IMR-90 (cell line): ENCODE measurements around the gene MTG1. TPM values are rescaled to one million over a fixed set of nuclear protein-coding genes. Genes with fewer than 3 reads are reported as not detected.

Source experiments
- ATAC-seq: fragments of 200-7000 bp; cut with Tn5 transposase; 2 replicates; pipeline ENCODE4 v1.9.1; 2020; ENCODE audit warnings: low read depth, mild to moderate bottlenecking, moderate library complexity
- BruUV-seq: library from RNA; stranded (reverse); fragments of 400-500 nt; replicated peaks from 2 replicates; lab custom pipeline; 2021; lab: Mats Ljungman, UMichigan
- CTCF ChIA-PET: fragments of 300-600 bp; formaldehyde crosslinking; extraction: SDS; loops from one replicate; lab custom pipeline; 2021; ENCODE audit warnings: antibody characterized with exemption; lab: Yijun Ruan, JAX
- POLR2A ChIA-PET: fragments of 300-600 bp; sonication (Branson Sonifier 250); formaldehyde crosslinking; loops from one replicate; lab custom pipeline; 2022; ENCODE audit warnings: antibody characterized with exemption; ENCODE audit not compliant: unreplicated experiment; lab: Charles Lee
- DNase-seq: peaks from one replicate; pipeline ENCODE4 v3.0.0; 2013
- H2AFZ ChIP-seq: replicated peaks from 2 replicates; pipeline ENCODE3; 2013; ENCODE audit warnings: low read length, mild to moderate bottlenecking; ENCODE audit not compliant: poor library complexity
- H2AK5ac ChIP-seq: 2 replicates; pipeline ENCODE4 v1.6.1; 2013; ENCODE audit warnings: low read depth, low read length, inconsistent platforms
- H2AK9ac ChIP-seq: replicated peaks from 2 replicates; pipeline ENCODE3; 2013; ENCODE audit warnings: mild to moderate bottlenecking, low read depth, low read length, moderate library complexity; ENCODE audit not compliant: poor library complexity
- H2BK120ac ChIP-seq: 2 replicates; pipeline ENCODE4 v1.6.1; 2013; ENCODE audit warnings: low read depth, low read length, inconsistent platforms
- H2BK15ac ChIP-seq: 3 replicates; pipeline ENCODE4 v1.6.1; 2013; ENCODE audit warnings: low read depth, low read length, inconsistent platforms
- H2BK20ac ChIP-seq: 2 replicates; pipeline ENCODE4 v1.6.1; 2013; ENCODE audit warnings: low read depth, mild to moderate bottlenecking, inconsistent platforms, low read length, moderate library complexity
- H2BK5ac ChIP-seq: 2 replicates; pipeline ENCODE4 v1.6.1; 2013; ENCODE audit warnings: mild to moderate bottlenecking, low read depth, low read length, inconsistent platforms; ENCODE audit not compliant: poor library complexity, severe bottlenecking
- H3K14ac ChIP-seq: replicated peaks from 2 replicates; pipeline ENCODE4 v1.6.1; 2013; ENCODE audit warnings: low read depth, low read length, inconsistent platforms
- H3K18ac ChIP-seq: 2 replicates; pipeline ENCODE4 v1.6.1; 2013; ENCODE audit warnings: low read depth, low read length, control low read depth
- H3K23ac ChIP-seq: 2 replicates; pipeline ENCODE4 v1.6.1; 2013; ENCODE audit warnings: low read depth, low read length, inconsistent platforms
- H3K27ac ChIP-seq: 2 replicates; pipeline ENCODE4 v1.5.1; 2013; ENCODE audit warnings: mild to moderate bottlenecking, control low read depth, low read length; ENCODE audit not compliant: insufficient read depth
- H3K27me3 ChIP-seq: 2 replicates; pipeline ENCODE4 v1.6.1; 2013; ENCODE audit warnings: low read length; ENCODE audit not compliant: control insufficient read depth, insufficient read depth
- H3K36me3 ChIP-seq: 2 replicates; pipeline ENCODE4 v1.6.1; 2013; ENCODE audit warnings: low read length, mixed read lengths; ENCODE audit not compliant: control insufficient read depth, insufficient read depth
- H3K4ac ChIP-seq: 2 replicates; pipeline ENCODE4 v1.6.1; 2013; ENCODE audit warnings: low read depth, low read length, inconsistent platforms
- H3K4me1 ChIP-seq: 2 replicates; pipeline ENCODE4 v1.6.1; 2013; ENCODE audit warnings: low read length, mixed read lengths; ENCODE audit not compliant: control insufficient read depth, insufficient read depth
- H3K4me2 ChIP-seq: 2 replicates; pipeline ENCODE4 v1.6.1; 2013; ENCODE audit warnings: low read depth, mild to moderate bottlenecking, control low read depth, low read length, moderate library complexity
- H3K4me3 ChIP-seq: 2 replicates; pipeline ENCODE4 v1.5.1; 2013; ENCODE audit warnings: low read depth, mild to moderate bottlenecking, control low read depth, low read length, moderate library complexity; ENCODE audit not compliant: insufficient read depth
- H3K56ac ChIP-seq: 2 replicates; pipeline ENCODE4 v1.6.1; 2013; ENCODE audit warnings: low read length, inconsistent platforms; ENCODE audit not compliant: insufficient read depth; ENCODE audit errors: extremely low read depth
- H3K79me1 ChIP-seq, 2 experiments: 2 replicates each; pipeline ENCODE4 v1.6.1; 2013; ENCODE audit warnings: low read length in 2 of 2, inconsistent platforms in 1 of 2, low read depth in 1 of 2
- H3K9ac ChIP-seq: 2 replicates; pipeline ENCODE4 v1.6.1; 2013; ENCODE audit warnings: low read depth, low read length, control low read depth
- H3K9me1 ChIP-seq: 2 replicates; pipeline ENCODE4 v1.6.1; 2013; ENCODE audit warnings: low read length, inconsistent platforms; ENCODE audit not compliant: insufficient read depth
- H3K9me3 ChIP-seq: 2 replicates; pipeline ENCODE4 v1.6.1; 2013; ENCODE audit warnings: low read length; ENCODE audit not compliant: control insufficient read depth, insufficient read depth
- H4K20me1 ChIP-seq: 2 replicates; pipeline ENCODE4 v1.6.1; 2013; ENCODE audit warnings: low read length, inconsistent platforms; ENCODE audit not compliant: insufficient read depth
- H4K5ac ChIP-seq: 2 replicates; pipeline ENCODE4 v1.6.1; 2013; ENCODE audit warnings: mild to moderate bottlenecking, low read depth, low read length, control low read depth
- H4K8ac ChIP-seq, 2 experiments: 2 replicates each; pipeline ENCODE4 v1.6.1; 2013; ENCODE audit warnings: low read depth in 2 of 2, low read length in 2 of 2, control low read depth in 1 of 2, inconsistent platforms in 1 of 2
- H4K91ac ChIP-seq: 2 replicates; pipeline ENCODE4 v1.6.1; 2013; ENCODE audit warnings: low read depth, low read length, inconsistent platforms; ENCODE audit not compliant: insufficient read depth
- BHLHE40 ChIP-seq: fragments of 150-350 bp; IDR thresholded peaks from 2 replicates; pipeline ENCODE4 v1.6.1; 2016; ENCODE audit warnings: mild to moderate bottlenecking, low read depth, low read length
- CEBPB ChIP-seq: IDR thresholded peaks from 2 replicates; pipeline ENCODE4 v1.6.1; 2012; ENCODE audit warnings: low read depth, low read length, improper control_type of control experiment
- CHD1 ChIP-seq: IDR thresholded peaks from 2 replicates; pipeline ENCODE4 v1.6.1; 2012; ENCODE audit warnings: low read depth, low read length, improper control_type of control experiment
- CTCF ChIP-seq: conservative IDR thresholded peaks from 2 replicates; pipeline ENCODE4 v1.5.1; 2012; ENCODE audit warnings: mild to moderate bottlenecking, low read depth, low read length, improper control_type of control experiment
- FOS ChIP-seq: fragments of 150-350 bp; IDR thresholded peaks from 2 replicates; pipeline ENCODE4 v1.6.1; 2016; ENCODE audit warnings: low read depth, low read length
- MAFK ChIP-seq: IDR thresholded peaks from 2 replicates; pipeline ENCODE4 v1.6.1; 2012; ENCODE audit warnings: low read depth, low read length, improper control_type of control experiment
- MAZ ChIP-seq: IDR thresholded peaks from 2 replicates; pipeline ENCODE4 v1.6.1; 2012; ENCODE audit warnings: low read depth, mild to moderate bottlenecking, low read length, improper control_type of control experiment, moderate library complexity, borderline replicate concordance
- MXI1 ChIP-seq: IDR thresholded peaks from 2 replicates; pipeline ENCODE4 v1.6.1; 2012; ENCODE audit warnings: low read depth, mild to moderate bottlenecking, low read length, moderate library complexity, borderline replicate concordance
- NFE2L2 ChIP-seq: fragments of 150-350 bp; IDR thresholded peaks from 2 replicates; pipeline ENCODE4 v1.6.1; 2016; ENCODE audit warnings: low read depth, mild to moderate bottlenecking, low read length
- POLR2A ChIP-seq: IDR thresholded peaks from 2 replicates; pipeline ENCODE4 v1.6.1; 2012; ENCODE audit warnings: mild to moderate bottlenecking, low read depth, low read length
- RAD21 ChIP-seq: IDR thresholded peaks from 2 replicates; pipeline ENCODE4 v1.6.1; 2012; ENCODE audit warnings: low read length, improper control_type of control experiment
- RCOR1 ChIP-seq: IDR thresholded peaks from 2 replicates; pipeline ENCODE4 v1.6.1; 2012; ENCODE audit warnings: mild to moderate bottlenecking, low read length, improper control_type of control experiment; ENCODE audit not compliant: insufficient replicate concordance
- RFX5 ChIP-seq: IDR thresholded peaks from 2 replicates; pipeline ENCODE4 v1.8.0; 2012; ENCODE audit warnings: low read depth, mild to moderate bottlenecking, low read length, moderate library complexity
- SMC3 ChIP-seq: fragments of 150-350 bp; IDR thresholded peaks from 2 replicates; pipeline ENCODE4 v1.6.1; 2016; ENCODE audit warnings: low read depth, mild to moderate bottlenecking, antibody characterized with exemption, low read length, moderate library complexity
- WGBS, 2 experiments: methylation state at CpG; one replicate each; pipeline versions ENCODE4 v1.1.5 to v1.1.7; 2013; ENCODE audit warnings: missing lambda C conversion rate in 2 of 2; ENCODE audit not compliant: insufficient read length in 1 of 2; ENCODE audit errors: extremely low coverage in 2 of 2; 5-methylcytosine and 5-hydroxymethylcytosine counted together
- dilution Hi-C: fragments of 300-500 bp; cut with HindIII; formaldehyde crosslinking; loops from one replicate; pipeline ENCODE4 v1.14.3; 2018; ENCODE audit warnings: low sequenced_read_pairs; ENCODE audit not compliant: unreplicated experiment
- in situ Hi-C: fragments of 300-500 bp; cut with MboI; formaldehyde crosslinking; loops from 3 replicates; pipeline ENCODE4 v1.14.3; 2019; ENCODE audit warnings: low sequenced_read_pairs, inconsistent platforms, mixed read lengths
- intact Hi-C: fragments of 100-400 bp; cut with micrococcal nuclease; formaldehyde crosslinking; loops from 2 replicates; pipeline ENCODE4 v1.10.0; 2022
- polyA plus RNA-seq, 3 experiments: library from polyadenylated mRNA; depleted of rRNA; stranded (reverse); fragments of >200 nt; gene quantifications; 2 replicates each; pipeline ENCODE4 v1.2.3, GENCODE V29; 2012; ENCODE audit warnings: low replicate concordance in 1 of 3
- total RNA-seq: library from RNA; depleted of rRNA; stranded (reverse); fragments of >200 nt; gene quantifications from 2 replicates; pipeline ENCODE4 v1.2.3, GENCODE V29; 2012
- TF ChIP-seq, protein P1 (sequence below): fragments of 150-350 bp; IDR thresholded peaks from 2 replicates; pipeline ENCODE4 v1.6.1; 2016; ENCODE audit warnings: low read depth, mild to moderate bottlenecking, low read length, moderate library complexity, borderline replicate concordance
- TF ChIP-seq, protein P2 (sequence below): fragments of 150-350 bp; IDR thresholded peaks from 2 replicates; pipeline ENCODE4 v1.6.1; 2017; ENCODE audit warnings: mild to moderate bottlenecking, antibody characterized with exemption, low read length, low read depth

MTG1 gene
- total and polyA plus RNA-seq, 2 of the 4 experiments (the other 2 are of a cell fraction) = 38.5 to 64.8 TPM

DNA sequence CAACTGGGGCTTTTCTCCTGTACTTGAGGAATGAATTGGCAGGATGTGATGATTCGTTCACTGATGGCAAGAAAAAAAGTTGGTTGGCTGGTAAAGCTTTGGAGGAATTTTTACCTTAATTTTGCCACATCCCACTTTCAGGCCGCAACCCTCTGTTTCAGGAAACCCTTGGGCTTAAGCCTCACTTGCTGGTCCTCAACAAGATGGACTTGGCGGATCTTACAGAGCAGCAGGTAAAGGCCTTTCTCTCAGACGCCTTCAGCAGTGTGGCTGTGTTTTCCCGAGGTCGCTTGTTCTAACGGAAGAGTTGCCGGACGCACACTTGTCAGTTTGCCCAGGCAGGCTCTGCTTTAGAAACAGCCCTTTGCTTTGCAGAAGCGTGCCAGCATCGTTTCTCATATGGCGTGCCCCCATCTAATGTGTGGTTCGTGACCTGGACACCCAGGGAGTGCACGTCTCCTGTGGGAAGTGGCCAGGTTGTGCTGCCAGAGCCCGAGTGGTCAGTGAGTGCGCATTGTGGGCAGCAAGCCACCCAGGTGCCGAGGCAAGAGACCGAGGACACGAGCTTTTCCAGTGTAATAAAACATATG lies 2.2 kb downstream of the MTG1 start:
- Histone ChIP-seq H3K27ac (no peak overlapping the region), H3K4me2 (no peak overlapping the region), H3K18ac (no peak overlapping the region), H2AFZ (no peak overlapping the region), H3K4me1 (peaks cover 4% of the 10 kb centered on the region; the same call in 1 of the 2 replicates), H3K23ac (no peak overlapping the region), H3K27me3 (no peaks in the 10 kb centered on the region), H3K56ac (no peak overlapping the region), H3K14ac (no peak overlapping the region), H2AK5ac (no peak overlapping the region), H2BK20ac (no peak overlapping the region), H2BK120ac (no peak overlapping the region), H3K9ac (no peak overlapping the region), H3K4ac (no peak overlapping the region), H2BK5ac (no peak overlapping the region), H3K36me3 (peaks cover 33% of the 10 kb centered on the region), H3K9me1 (peaks cover 9% of the 10 kb centered on the region; the same call in 1 of the 2 replicates), H4K5ac (no peak overlapping the region), H2BK15ac (no peak overlapping the region), H4K20me1 (no peaks in the 10 kb centered on the region), H3K4me3 (no peak overlapping the region), H2AK9ac (no peak overlapping the region), H4K8ac (no peak overlapping the region), H4K91ac (no peak overlapping the region), H3K79me1 (peaks cover 38 to 51% of the 10 kb centered on the region in 2 experiments), H3K9me3 (no peaks in the 10 kb centered on the region)
- intact Hi-C loops (no loop called here), dilution Hi-C loops (no loop called here), in situ Hi-C loops (no loop called here)
- 95% methylated on average over 10 of the region's 19 CpGs; no CpG with 5 or more reads in 1 of the 2 experiments for WGBS, 2 experiments
- DNase-seq = no peak
- ChIA-PET CTCF (no interaction called here), POLR2A (no interaction called here)
- TF ChIP-seq CTCF (no peak), NFE2L2 (no peak), RFX5 (no peak), POLR2A (no peak), BHLHE40 (no peak), CHD1 (no peak), SMC3 (no peak), FOS (no peak), RAD21 (no peak), MXI1 (no peak), MAZ (no peak), CEBPB (no peak), RCOR1 (no peak), MAFK (no peak)
- TF ChIP-seq, protein P1, sequence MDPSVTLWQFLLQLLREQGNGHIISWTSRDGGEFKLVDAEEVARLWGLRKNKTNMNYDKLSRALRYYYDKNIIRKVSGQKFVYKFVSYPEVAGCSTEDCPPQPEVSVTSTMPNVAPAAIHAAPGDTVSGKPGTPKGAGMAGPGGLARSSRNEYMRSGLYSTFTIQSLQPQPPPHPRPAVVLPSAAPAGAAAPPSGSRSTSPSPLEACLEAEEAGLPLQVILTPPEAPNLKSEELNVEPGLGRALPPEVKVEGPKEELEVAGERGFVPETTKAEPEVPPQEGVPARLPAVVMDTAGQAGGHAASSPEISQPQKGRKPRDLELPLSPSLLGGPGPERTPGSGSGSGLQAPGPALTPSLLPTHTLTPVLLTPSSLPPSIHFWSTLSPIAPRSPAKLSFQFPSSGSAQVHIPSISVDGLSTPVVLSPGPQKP = no peak
- TF ChIP-seq, protein P2, sequence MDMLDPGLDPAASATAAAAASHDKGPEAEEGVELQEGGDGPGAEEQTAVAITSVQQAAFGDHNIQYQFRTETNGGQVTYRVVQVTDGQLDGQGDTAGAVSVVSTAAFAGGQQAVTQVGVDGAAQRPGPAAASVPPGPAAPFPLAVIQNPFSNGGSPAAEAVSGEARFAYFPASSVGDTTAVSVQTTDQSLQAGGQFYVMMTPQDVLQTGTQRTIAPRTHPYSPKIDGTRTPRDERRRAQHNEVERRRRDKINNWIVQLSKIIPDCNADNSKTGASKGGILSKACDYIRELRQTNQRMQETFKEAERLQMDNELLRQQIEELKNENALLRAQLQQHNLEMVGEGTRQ = no peak
- no TSS peak for BruUV-seq
- no peak for ATAC-seq
